PC-9 (cell line): ENCODE results near the gene PTPMT1. TPM values are rescaled to one million over a fixed set of nuclear protein-coding genes. Genes with fewer than 3 reads are reported as not detected.

Experiments
- BruUV-seq: library from RNA; stranded (reverse); fragments of 400-500 nt; replicated peaks from 2 replicates; lab custom pipeline; 2021; lab: Mats Ljungman, UMichigan
- CTCF ChIA-PET: fragments of 300-600 bp; sonication (Branson Sonifier 250); formaldehyde crosslinking; loops from one replicate; lab custom pipeline; 2022; ENCODE audit warnings: antibody characterized with exemption; lab: Charles Lee
- POLR2A ChIA-PET: fragments of 300-600 bp; sonication (Branson Sonifier 250); formaldehyde crosslinking; loops from one replicate; lab custom pipeline; 2022; ENCODE audit warnings: antibody characterized with exemption; ENCODE audit not compliant: unreplicated experiment; lab: Charles Lee
- DNase-seq, 2 experiments: peaks; one replicate each; pipeline versions ENCODE4 v3.0.0 to v3.0.0-alpha.2; 2015 to 2022; ENCODE audit warnings: mixed read lengths in 1 of 2
- H2AFZ ChIP-seq: fragments of 200-600 bp; sonication (generic); 2 replicates; pipeline ENCODE4 v1.8.1; 2017; ENCODE audit warnings: antibody characterized with exemption
- H3F3A ChIP-seq: fragments of 200-600 bp; sonication (generic); 2 replicates; pipeline ENCODE4 v1.8.1; 2017; ENCODE audit warnings: antibody characterized with exemption, mild to moderate bottlenecking, low read depth; ENCODE audit not compliant: insufficient read depth
- H3K27ac ChIP-seq: fragments of 200-600 bp; sonication (generic); 2 replicates; pipeline ENCODE4 v1.6.1; 2016; ENCODE audit warnings: mixed run types
- H3K27me3 ChIP-seq: fragments of 200-600 bp; sonication (generic); 2 replicates; pipeline ENCODE4 v1.6.1; 2016; ENCODE audit warnings: low read depth, mixed run types; ENCODE audit not compliant: insufficient read depth
- H3K36me3 ChIP-seq: fragments of 200-600 bp; sonication (generic); 2 replicates; pipeline ENCODE4 v1.6.1; 2016; ENCODE audit warnings: low read depth, mixed run types
- H3K4me1 ChIP-seq: fragments of 200-600 bp; sonication (generic); replicated peaks from 2 replicates; pipeline ENCODE4 v1.6.1; 2016; ENCODE audit warnings: mixed run types; ENCODE audit not compliant: insufficient read depth
- H3K4me2 ChIP-seq: fragments of 200-600 bp; sonication (generic); 2 replicates; pipeline ENCODE4 v1.6.1; 2017; ENCODE audit warnings: mixed run types
- H3K4me3 ChIP-seq: fragments of 200-600 bp; sonication (generic); 2 replicates; pipeline ENCODE4 v1.6.1; 2016; ENCODE audit warnings: mixed run types
- H3K79me2 ChIP-seq: fragments of 200-600 bp; sonication (generic); 2 replicates; pipeline ENCODE4 v1.6.1; 2017; ENCODE audit warnings: low read depth, mixed run types
- H3K9me2 ChIP-seq: fragments of 200-600 bp; sonication (generic); 2 replicates; pipeline ENCODE4 v1.8.1; 2017; ENCODE audit warnings: mild to moderate bottlenecking; ENCODE audit not compliant: insufficient read depth
- H3K9me3 ChIP-seq: fragments of 200-600 bp; sonication (generic); 2 replicates; pipeline ENCODE4 v1.8.1; 2016; ENCODE audit warnings: low read depth; ENCODE audit not compliant: insufficient read depth
- H4K20me1 ChIP-seq: fragments of 200-600 bp; sonication (generic); 2 replicates; pipeline ENCODE4 v1.8.1; 2017; ENCODE audit not compliant: insufficient read depth
- EZH2 ChIP-seq: fragments of 200-600 bp; sonication (generic); IDR thresholded peaks from 2 replicates; pipeline ENCODE4 v1.8.0; 2017; ENCODE audit warnings: antibody characterized with exemption, low read depth
- intact Hi-C: fragments of 100-400 bp; cut with micrococcal nuclease; formaldehyde crosslinking; loops from one replicate; pipeline ENCODE4 v1.10.0; 2022; ENCODE audit not compliant: unreplicated experiment
- total RNA-seq: library from RNA; stranded (reverse); gene quantifications from 2 replicates; pipeline ENCODE4 v1.2.3, GENCODE V29; 2021
- TF ChIP-seq, protein P1 (sequence below): fragments of 200-600 bp; sonication (generic); conservative IDR thresholded peaks from 2 replicates; pipeline ENCODE4 v1.6.1; 2017; ENCODE audit warnings: mixed run types, antibody characterized with exemption, mild to moderate bottlenecking, moderate library complexity

The PTPMT1 gene
- total RNA-seq, 1 experiment from 2014 or later, result 79.0 TPM

DNA sequence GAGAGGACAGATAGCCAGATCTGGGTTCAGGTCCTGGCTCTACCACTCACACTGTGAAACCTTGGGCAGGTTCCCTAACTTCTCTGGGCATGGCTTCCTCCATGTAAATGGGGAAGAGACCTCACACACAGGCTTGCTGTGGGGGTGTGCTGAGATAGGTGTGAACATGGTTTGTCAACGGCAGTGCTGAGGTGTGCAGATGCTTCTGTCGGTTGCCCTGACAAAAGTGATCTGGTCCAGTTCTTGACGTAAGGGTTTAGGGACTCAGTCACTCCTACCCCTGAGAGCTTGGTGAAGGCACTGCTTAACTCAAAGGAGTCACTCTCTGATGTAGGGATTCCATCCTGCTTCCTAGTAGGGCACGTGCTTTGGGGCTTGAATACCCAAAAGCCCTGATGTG lies 26.9 kb downstream of the PTPMT1 start:
- no peaks in the 10 kb centered on the region for H3K9me2 ChIP-seq
- H4K20me1 ChIP-seq, result no peaks in the 10 kb centered on the region
- no TSS peak for BruUV-seq
- no peak overlapping the region for H3K27ac ChIP-seq
- intact Hi-C loops, result no loop called here
- no peak overlapping the region for H3K4me3 ChIP-seq
- no peaks in the 10 kb centered on the region for H3K79me2 ChIP-seq
- DNase-seq, result no peak
- POLR2A ChIA-PET, result no interaction called here
- TF ChIP-seq, protein P1, sequence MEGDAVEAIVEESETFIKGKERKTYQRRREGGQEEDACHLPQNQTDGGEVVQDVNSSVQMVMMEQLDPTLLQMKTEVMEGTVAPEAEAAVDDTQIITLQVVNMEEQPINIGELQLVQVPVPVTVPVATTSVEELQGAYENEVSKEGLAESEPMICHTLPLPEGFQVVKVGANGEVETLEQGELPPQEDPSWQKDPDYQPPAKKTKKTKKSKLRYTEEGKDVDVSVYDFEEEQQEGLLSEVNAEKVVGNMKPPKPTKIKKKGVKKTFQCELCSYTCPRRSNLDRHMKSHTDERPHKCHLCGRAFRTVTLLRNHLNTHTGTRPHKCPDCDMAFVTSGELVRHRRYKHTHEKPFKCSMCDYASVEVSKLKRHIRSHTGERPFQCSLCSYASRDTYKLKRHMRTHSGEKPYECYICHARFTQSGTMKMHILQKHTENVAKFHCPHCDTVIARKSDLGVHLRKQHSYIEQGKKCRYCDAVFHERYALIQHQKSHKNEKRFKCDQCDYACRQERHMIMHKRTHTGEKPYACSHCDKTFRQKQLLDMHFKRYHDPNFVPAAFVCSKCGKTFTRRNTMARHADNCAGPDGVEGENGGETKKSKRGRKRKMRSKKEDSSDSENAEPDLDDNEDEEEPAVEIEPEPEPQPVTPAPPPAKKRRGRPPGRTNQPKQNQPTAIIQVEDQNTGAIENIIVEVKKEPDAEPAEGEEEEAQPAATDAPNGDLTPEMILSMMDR, result no peak
- no peak for TF ChIP-seq EZH2
- no peaks in the 10 kb centered on the region for H3K4me1 ChIP-seq
- peaks cover 22% of the 10 kb centered on the region; the same call in 1 of the 2 replicates for H3K27me3 ChIP-seq
- CTCF ChIA-PET, result no interaction called here
- no peak overlapping the region for H2AFZ ChIP-seq
- no peaks in the 10 kb centered on the region for H3K36me3 ChIP-seq
- no peaks in the 10 kb centered on the region for H3K9me3 ChIP-seq
- H3K4me2 ChIP-seq, result no peak overlapping the region
- peaks cover 7% of the 10 kb centered on the region; the same call in 1 of the 2 replicates for H3F3A ChIP-seq

DNA sequence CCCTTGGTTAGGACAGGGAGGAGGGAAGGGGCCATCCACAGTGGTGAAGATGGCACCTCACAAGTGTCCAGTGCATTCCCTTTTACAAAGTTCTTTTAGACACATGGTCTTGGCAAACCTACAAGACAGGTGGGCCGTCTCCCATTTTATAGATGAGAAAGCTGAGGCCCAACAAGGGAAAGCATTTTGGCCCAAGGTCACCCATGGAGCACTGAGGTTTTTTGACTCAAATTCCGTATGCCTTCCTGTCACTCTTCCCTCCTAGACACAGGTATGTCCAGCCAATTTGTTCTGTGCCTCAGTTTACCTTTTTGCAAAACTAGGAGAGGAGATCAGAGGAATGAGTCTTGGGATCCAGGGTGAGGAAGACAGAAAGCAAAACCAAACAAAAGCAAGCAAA lies 27.6 kb downstream of the PTPMT1 start:
- POLR2A ChIA-PET, result no interaction called here
- Histone ChIP-seq H4K20me1 (no peaks in the 10 kb centered on the region), H3K36me3 (no peaks in the 10 kb centered on the region), H2AFZ (no peak overlapping the region), H3K9me3 (no peaks in the 10 kb centered on the region), H3K27ac (no peak overlapping the region), H3K9me2 (no peaks in the 10 kb centered on the region), H3K4me1 (no peaks in the 10 kb centered on the region), H3F3A (peaks cover 7% of the 10 kb centered on the region; the same call in 1 of the 2 replicates), H3K4me3 (no peak overlapping the region), H3K4me2 (no peak overlapping the region), H3K27me3 (peaks cover 22% of the 10 kb centered on the region; the same call in 1 of the 2 replicates), H3K79me2 (no peaks in the 10 kb centered on the region)
- DNase-seq, result no peak
- BruUV-seq, result no TSS peak
- CTCF ChIA-PET, result no interaction called here
- TF ChIP-seq, protein P1, result no peak
- intact Hi-C loops, result no loop called here

DNA sequence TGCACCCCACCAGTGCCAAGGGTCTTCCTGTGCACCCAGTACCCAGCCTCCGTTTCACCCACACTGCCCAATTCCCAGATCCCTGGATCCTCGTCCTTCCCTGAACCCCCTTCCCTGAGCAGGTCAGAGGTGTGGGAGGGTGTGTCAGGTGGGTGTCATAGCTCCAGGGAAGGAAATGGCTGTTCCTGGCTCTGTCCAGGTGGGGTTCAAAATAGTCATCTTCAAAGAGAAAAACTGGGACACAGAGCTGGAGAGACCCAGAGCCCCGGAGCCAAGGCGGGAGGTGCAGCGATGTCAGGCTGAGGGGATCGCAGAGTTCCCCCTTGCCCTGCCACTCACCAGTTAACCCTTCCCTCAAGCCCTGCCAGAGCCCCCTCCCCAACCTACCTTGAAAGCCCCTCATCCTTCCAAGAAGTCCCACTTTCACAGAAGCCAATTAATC lies 28.1 kb downstream of the PTPMT1 start:
- Histone ChIP-seq H3K9me3 (no peaks in the 10 kb centered on the region), H3K9me2 (no peaks in the 10 kb centered on the region), H3K4me3 (no peak overlapping the region), H3F3A (peaks cover 7% of the 10 kb centered on the region; the same call in 1 of the 2 replicates), H4K20me1 (no peaks in the 10 kb centered on the region), H3K36me3 (no peaks in the 10 kb centered on the region), H3K27ac (no peak overlapping the region), H3K4me1 (no peaks in the 10 kb centered on the region), H2AFZ (no peak overlapping the region), H3K79me2 (no peaks in the 10 kb centered on the region), H3K27me3 (peaks cover 22% of the 10 kb centered on the region; the same call in 1 of the 2 replicates), H3K4me2 (no peak overlapping the region)
- intact Hi-C loops, result no loop called here
- no peak for DNase-seq
- no TSS peak for BruUV-seq
- ChIA-PET POLR2A (no interaction called here), CTCF (no interaction called here)
- TF ChIP-seq, protein P1, result no peak
- no peak for TF ChIP-seq EZH2
